GM06990 (cell line): ENCODE measurements around the gene PRPF6.

ENCODE experiments used
- DNase-seq: peaks from one replicate; pipeline ENCODE4 v3.0.0-alpha.2; 2011; ENCODE audit not compliant: insufficient read length; ENCODE audit errors: extremely low read depth
- H3K27me3 ChIP-seq: replicated peaks from 2 replicates; pipeline ENCODE4 v1.6.0; 2011; ENCODE audit warnings: low read length; ENCODE audit not compliant: control insufficient read depth, insufficient read depth
- H3K36me3 ChIP-seq: 2 replicates; pipeline ENCODE4 v1.5.1; 2011; ENCODE audit warnings: low read length; ENCODE audit not compliant: control insufficient read depth, insufficient read depth
- H3K4me3 ChIP-seq: replicated peaks from 2 replicates; pipeline ENCODE4 v1.5.1; 2011; ENCODE audit warnings: low read depth, mild to moderate bottlenecking, control low read depth, low read length
- TF ChIP-seq, protein P1 (sequence below): IDR thresholded peaks from 2 replicates; pipeline ENCODE4 v1.5.1; 2011; ENCODE audit warnings: low read length, control low read depth, mild to moderate bottlenecking, inconsistent platforms; ENCODE audit not compliant: insufficient read depth, poor library complexity, severe bottlenecking

PRPF6 gene

DNA sequence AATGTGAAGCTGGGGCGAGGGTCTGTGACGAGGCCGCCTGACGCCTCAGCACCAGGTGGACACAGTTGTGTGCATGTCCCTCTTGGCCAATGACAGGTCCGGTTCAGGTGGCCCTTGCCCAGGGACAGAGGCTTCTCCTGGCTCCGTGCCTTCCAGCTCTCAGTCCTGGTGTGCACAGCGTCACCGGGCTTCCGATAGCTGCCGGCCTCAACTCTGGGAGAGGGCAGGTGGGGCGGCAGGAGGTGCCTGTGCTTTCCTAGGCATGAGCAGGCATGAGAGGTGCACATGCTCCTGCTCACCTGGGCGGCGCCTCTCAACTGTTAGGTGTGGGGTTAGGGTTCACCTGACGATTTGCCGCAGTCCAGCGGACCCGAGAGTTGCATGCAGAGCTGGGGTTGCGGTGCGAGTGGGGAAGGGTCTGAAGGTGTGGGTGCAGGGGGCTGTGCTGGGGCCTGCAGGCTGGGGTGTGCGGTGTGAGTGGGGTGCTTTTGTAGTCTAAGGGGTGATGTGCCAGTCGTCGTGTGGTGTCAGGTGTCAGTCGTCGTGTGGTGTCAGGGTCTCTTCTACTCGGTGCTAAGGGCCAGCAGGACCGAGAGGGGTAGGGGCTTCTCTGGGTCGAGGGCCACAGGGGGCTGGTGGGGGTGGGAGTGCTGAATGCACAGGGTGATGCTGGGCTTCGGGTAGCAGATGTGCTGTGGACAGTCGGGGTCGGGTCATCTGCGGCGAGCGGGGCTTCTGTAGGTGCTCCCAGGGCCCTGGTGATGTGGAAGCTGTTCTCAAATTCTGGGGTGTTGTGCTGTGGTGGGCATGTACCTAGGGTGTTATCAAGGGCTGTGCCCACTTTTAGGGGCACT is 72.3 kb downstream of the PRPF6 start:
- Histone ChIP-seq H3K4me3 (no peak overlapping the region), H3K36me3 (no peaks in the 10 kb centered on the region), H3K27me3 (no peaks in the 10 kb centered on the region)
- no peak for DNase-seq
- TF ChIP-seq, protein P1, sequence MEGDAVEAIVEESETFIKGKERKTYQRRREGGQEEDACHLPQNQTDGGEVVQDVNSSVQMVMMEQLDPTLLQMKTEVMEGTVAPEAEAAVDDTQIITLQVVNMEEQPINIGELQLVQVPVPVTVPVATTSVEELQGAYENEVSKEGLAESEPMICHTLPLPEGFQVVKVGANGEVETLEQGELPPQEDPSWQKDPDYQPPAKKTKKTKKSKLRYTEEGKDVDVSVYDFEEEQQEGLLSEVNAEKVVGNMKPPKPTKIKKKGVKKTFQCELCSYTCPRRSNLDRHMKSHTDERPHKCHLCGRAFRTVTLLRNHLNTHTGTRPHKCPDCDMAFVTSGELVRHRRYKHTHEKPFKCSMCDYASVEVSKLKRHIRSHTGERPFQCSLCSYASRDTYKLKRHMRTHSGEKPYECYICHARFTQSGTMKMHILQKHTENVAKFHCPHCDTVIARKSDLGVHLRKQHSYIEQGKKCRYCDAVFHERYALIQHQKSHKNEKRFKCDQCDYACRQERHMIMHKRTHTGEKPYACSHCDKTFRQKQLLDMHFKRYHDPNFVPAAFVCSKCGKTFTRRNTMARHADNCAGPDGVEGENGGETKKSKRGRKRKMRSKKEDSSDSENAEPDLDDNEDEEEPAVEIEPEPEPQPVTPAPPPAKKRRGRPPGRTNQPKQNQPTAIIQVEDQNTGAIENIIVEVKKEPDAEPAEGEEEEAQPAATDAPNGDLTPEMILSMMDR = no peak

- Histone ChIP-seq H3K36me3 (no peaks in the 10 kb centered on the region), H3K27me3 (no peaks in the 10 kb centered on the region), H3K4me3 (no peak overlapping the region)
- TF ChIP-seq, protein P1 = peak; percentile 48
- DNase-seq = no peak
Measured at GRCh38 chr20:64053841-64054661, 73.1 kb downstream of the PRPF6 start.

DNA sequence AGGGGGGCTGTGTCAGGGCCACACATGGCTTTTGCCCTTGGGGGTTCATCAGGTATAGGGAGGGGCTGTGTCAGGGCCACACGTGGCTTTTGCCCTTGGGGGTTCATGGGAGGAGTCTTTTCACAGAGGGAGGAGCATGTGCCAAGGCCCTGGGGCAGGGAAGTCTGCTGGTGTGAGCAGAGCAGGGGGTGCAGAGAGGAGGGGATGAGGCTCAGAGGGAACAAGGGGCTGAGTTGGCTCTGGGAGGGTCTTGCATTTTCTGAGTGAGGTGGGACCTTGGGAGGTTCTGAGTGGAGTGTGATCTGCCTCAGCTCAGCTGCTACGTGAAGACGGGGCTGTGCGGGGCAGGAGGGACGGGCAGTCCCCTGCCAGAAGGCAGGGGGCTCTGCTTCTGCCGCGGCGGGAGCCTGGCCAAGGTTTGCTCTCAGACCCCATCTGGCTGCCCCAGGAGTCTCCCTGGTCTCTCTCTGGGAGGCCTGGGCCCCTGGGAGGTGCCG is 74.5 kb downstream of the PRPF6 start:
- no peaks in the 10 kb centered on the region for H3K36me3 ChIP-seq
- no peak for DNase-seq
- no peaks in the 10 kb centered on the region for H3K27me3 ChIP-seq
- no peak overlapping the region for H3K4me3 ChIP-seq
- TF ChIP-seq, protein P1 = no peak

GRCh38 chr20:64055893-64056638 is 75.1 kb downstream of the PRPF6 start:
- H3K27me3 ChIP-seq = no peaks in the 10 kb centered on the region
- no peak overlapping the region for H3K4me3 ChIP-seq
- H3K36me3 ChIP-seq = no peaks in the 10 kb centered on the region
- TF ChIP-seq, protein P1 = no peak
- no peak for DNase-seq

- TF ChIP-seq, protein P1 = no peak
- no peak for DNase-seq
- Histone ChIP-seq H3K36me3 (no peaks in the 10 kb centered on the region), H3K4me3 (no peak overlapping the region), H3K27me3 (no peaks in the 10 kb centered on the region)
Measured at GRCh38 chr20:64056639-64056888, 75.6 kb downstream of the PRPF6 start.
